Measurements from ENCODE around the gene VSTM4. TPM values are rescaled to one million over a fixed set of nuclear protein-coding genes. Genes with fewer than 3 reads are reported as not detected.

Gene VSTM4
- total and polyA plus RNA-seq, 8 donors, result 0.32 to 2.4 (median 0.57) TPM

DNA sequence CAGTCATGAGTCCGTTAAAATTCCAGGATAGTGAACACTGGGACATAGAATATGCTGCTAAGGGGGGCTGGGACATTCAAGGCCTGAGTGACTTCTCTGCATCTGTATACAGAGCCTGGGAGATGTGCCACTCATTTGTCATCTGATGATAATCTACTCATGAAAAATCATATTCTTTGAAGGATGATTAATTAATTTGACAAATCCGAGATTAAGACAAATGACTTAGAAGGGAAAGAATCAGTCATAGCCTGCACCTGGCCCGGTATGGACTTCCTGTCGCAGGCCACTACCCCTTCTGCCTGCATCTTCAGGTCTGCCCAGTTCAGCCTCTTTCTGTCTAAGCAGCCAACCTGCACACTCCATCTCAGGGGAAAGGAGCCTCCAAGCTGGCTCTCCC is 37.3 kb upstream of the VSTM4 start:
- TF ChIP-seq, protein P1, sequence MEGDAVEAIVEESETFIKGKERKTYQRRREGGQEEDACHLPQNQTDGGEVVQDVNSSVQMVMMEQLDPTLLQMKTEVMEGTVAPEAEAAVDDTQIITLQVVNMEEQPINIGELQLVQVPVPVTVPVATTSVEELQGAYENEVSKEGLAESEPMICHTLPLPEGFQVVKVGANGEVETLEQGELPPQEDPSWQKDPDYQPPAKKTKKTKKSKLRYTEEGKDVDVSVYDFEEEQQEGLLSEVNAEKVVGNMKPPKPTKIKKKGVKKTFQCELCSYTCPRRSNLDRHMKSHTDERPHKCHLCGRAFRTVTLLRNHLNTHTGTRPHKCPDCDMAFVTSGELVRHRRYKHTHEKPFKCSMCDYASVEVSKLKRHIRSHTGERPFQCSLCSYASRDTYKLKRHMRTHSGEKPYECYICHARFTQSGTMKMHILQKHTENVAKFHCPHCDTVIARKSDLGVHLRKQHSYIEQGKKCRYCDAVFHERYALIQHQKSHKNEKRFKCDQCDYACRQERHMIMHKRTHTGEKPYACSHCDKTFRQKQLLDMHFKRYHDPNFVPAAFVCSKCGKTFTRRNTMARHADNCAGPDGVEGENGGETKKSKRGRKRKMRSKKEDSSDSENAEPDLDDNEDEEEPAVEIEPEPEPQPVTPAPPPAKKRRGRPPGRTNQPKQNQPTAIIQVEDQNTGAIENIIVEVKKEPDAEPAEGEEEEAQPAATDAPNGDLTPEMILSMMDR (IDR thresholded peaks at IDR 0.05), result no peak
- Histone ChIP-seq H3K36me3 (no peaks in the 10 kb centered on the region), H3K27ac (no peak overlapping the region), H3K4me1 (no peaks in the 10 kb centered on the region), H3K27me3 (no peaks in the 10 kb centered on the region), H3K4me3 (no peak overlapping the region), H3K9me3 (no peaks in the 10 kb centered on the region)
- no peak for ATAC-seq
- intact Hi-C loops (cut with DNase I), result no loop called here
- FAIRE-seq, result no peak
- DNase-seq, result no peak
- 54 to 56% methylated on average over 4 of the region's 4 CpGs for WGBS, 2 donors

DNA sequence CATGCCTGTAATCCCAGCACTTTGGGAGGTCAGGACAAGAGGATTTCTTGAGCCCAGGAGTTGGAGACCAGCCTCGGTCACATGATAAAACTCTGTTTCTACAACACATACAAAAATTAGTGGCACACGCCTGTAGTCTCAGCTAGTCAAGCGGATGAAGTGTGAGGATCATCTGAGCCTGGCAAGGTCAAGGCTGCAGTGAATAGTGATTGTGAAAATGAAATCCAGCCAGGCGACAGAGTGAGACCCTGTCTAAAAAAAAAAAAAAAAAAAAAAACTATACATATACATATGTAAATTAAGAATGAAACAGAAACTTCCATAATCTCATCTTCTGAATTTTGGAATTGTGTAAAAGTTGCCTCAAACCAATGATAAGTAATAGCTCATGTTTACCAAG is 36.7 kb upstream of the VSTM4 start:
- 66 to 73% methylated on average over 4 of the region's 4 CpGs for WGBS, 2 donors
- DNase-seq (no peak), ATAC-seq (no peak), FAIRE-seq (no peak)
- TF ChIP-seq, protein P1 (IDR thresholded peaks at IDR 0.05), result no peak
- Histone ChIP-seq H3K27me3 (no peaks in the 10 kb centered on the region), H3K4me3 (no peak overlapping the region), H3K9me3 (no peaks in the 10 kb centered on the region), H3K4me1 (no peaks in the 10 kb centered on the region), H3K27ac (no peak overlapping the region), H3K36me3 (no peaks in the 10 kb centered on the region)
- intact Hi-C loops (cut with DNase I), result no loop called here

- ATAC-seq (no peak), DNase-seq (no peak), FAIRE-seq (no peak)
- H3K9me3 ChIP-seq, result no peaks in the 10 kb centered on the region
- no peaks in the 10 kb centered on the region for H3K27me3 ChIP-seq
- TF ChIP-seq, protein P1 (IDR thresholded peaks at IDR 0.05), result no peak
- intact Hi-C loops (cut with DNase I), result no loop called here
- H3K4me3 ChIP-seq, result no peak overlapping the region
- H3K36me3 ChIP-seq, result no peaks in the 10 kb centered on the region
- no peaks in the 10 kb centered on the region for H3K4me1 ChIP-seq
- no peak overlapping the region for H3K27ac ChIP-seq
- 37 to 40% methylated on average over 1 of the region's 1 CpG for WGBS, 2 donors
Measured at GRCh38 chr10:49151481-49151880, 36.2 kb upstream of the VSTM4 start.

GRCh38 chr10:49151025-49151445 is 35.7 kb upstream of the VSTM4 start:
- intact Hi-C loops (cut with DNase I), result no loop called here
- 21 to 28% methylated on average over 2 of the region's 2 CpGs for whole genome bisulfite sequencing, 2 donors

DNA sequence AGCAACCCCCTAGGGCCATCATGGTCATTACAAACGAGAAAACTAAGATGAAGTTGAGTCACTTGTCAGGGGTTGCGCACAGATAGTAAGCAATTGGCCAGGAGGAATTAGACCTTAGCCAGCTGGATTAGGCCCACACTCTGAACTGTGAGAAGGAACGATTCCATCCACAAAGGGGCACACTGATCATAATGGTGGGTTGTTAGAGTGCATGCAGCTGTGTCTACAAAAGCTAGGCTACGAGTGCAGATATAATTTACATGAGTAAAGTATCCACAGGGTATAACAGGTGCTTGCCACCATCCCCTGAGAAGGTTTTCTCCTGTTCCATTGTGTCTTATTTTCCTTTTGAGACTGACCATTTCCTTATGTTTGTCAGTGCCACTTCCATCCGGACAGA is 35.1 kb upstream of the VSTM4 start:
- Histone ChIP-seq H3K27ac (no peak overlapping the region), H3K4me1 (no peaks in the 10 kb centered on the region), H3K9me3 (no peaks in the 10 kb centered on the region), H3K27me3 (no peaks in the 10 kb centered on the region), H3K36me3 (no peaks in the 10 kb centered on the region), H3K4me3 (no peak overlapping the region)
- ATAC-seq (no peak), DNase-seq (no peak), FAIRE-seq (no peak)
- TF ChIP-seq, protein P1 (IDR thresholded peaks at IDR 0.05), result no peak
- intact Hi-C loops (cut with DNase I), result no loop called here
- 59 to 62% methylated on average over 5 of the region's 5 CpGs for WGBS, 2 donors

More at GRCh38 chr10:49151025-49151445, 35.7 kb upstream of the VSTM4 start:
- FAIRE-seq (no peak), DNase-seq (no peak), ATAC-seq (no peak)
- H3K4me3 ChIP-seq, result no peak overlapping the region
- TF ChIP-seq, protein P1 (IDR thresholded peaks at IDR 0.05), result no peak
- H3K27ac ChIP-seq, result no peak overlapping the region
- H3K27me3 ChIP-seq, result no peaks in the 10 kb centered on the region
- no peaks in the 10 kb centered on the region for H3K36me3 ChIP-seq
- no peaks in the 10 kb centered on the region for H3K9me3 ChIP-seq
- no peaks in the 10 kb centered on the region for H3K4me1 ChIP-seq
